Muscle layer of colon (tissue), 2 donors: Measurements from ENCODE around the gene HOTAIR.

Source experiments
- H3K27ac ChIP-seq: one replicate; pipeline ENCODE4 v1.7.0; 2013; ENCODE audit warnings: low read depth, mild to moderate bottlenecking, low read length, moderate library complexity
- H3K27me3 ChIP-seq, 2 donors: one replicate each; pipeline ENCODE4 v1.7.0; 2013; ENCODE audit warnings: low read length in 2 of 2, mild to moderate bottlenecking in 2 of 2; ENCODE audit not compliant: insufficient read depth in 2 of 2, control insufficient read depth in 1 of 2
- H3K36me3 ChIP-seq: one replicate; pipeline ENCODE4 v1.7.0; 2013; ENCODE audit warnings: mild to moderate bottlenecking, low read length; ENCODE audit not compliant: insufficient read depth
- H3K4me1 ChIP-seq: one replicate; pipeline ENCODE4 v1.7.0; 2013; ENCODE audit warnings: mild to moderate bottlenecking, low read length; ENCODE audit not compliant: insufficient read depth
- H3K4me3 ChIP-seq, 2 donors: one replicate each; pipeline ENCODE4 v1.7.0; 2013; ENCODE audit warnings: low read length in 2 of 2, low read depth in 1 of 2, mild to moderate bottlenecking in 1 of 2, moderate library complexity in 1 of 2
- H3K9ac ChIP-seq: one replicate; pipeline ENCODE4 v1.7.0; 2013; ENCODE audit warnings: low read length
- H3K9me3 ChIP-seq: one replicate; pipeline ENCODE4 v1.7.0; 2013; ENCODE audit warnings: mild to moderate bottlenecking, low read length
- donor health status: abdominal sarcoma.
- donor health status: Adenocarcinoma of cecum.

HOTAIR gene

GRCh38 chr12:53981634-53982565 lies 7.1 kb upstream of the HOTAIR start:
- Histone ChIP-seq H3K9ac (no peak overlapping the region), H3K36me3 (no peaks in the 10 kb centered on the region), H3K27ac (no peak overlapping the region), H3K27me3 (peaks cover 56 to 83% of the 10 kb centered on the region in 2 donors), H3K4me1 (peaks cover 17% of the 10 kb centered on the region), H3K4me3 (no peak overlapping the region), H3K9me3 (no peaks in the 10 kb centered on the region)

- no peaks in the 10 kb centered on the region for H3K9me3 ChIP-seq
- H3K36me3 ChIP-seq = no peaks in the 10 kb centered on the region
- no peak overlapping the region for H3K9ac ChIP-seq
- H3K27ac ChIP-seq = no peak overlapping the region
- peaks cover 60 to 83% of the 10 kb centered on the region in 2 donors for H3K27me3 ChIP-seq
- H3K4me1 ChIP-seq = peaks cover 11% of the 10 kb centered on the region
- H3K4me3 ChIP-seq = no peak overlapping the region
Observed at GRCh38 chr12:53980802-53981496, 6.2 kb upstream of the HOTAIR start.

- no peak overlapping the region for H3K9ac ChIP-seq
- no peak overlapping the region for H3K27ac ChIP-seq
- H3K4me1 ChIP-seq = peaks cover 4% of the 10 kb centered on the region
- no peaks in the 10 kb centered on the region for H3K36me3 ChIP-seq
- no peaks in the 10 kb centered on the region for H3K9me3 ChIP-seq
- H3K4me3 ChIP-seq = no peak overlapping the region
- peaks cover 57 to 83% of the 10 kb centered on the region in 2 donors for H3K27me3 ChIP-seq
Observed at GRCh38 chr12:53980104-53980801, 5.5 kb upstream of the HOTAIR start.

GRCh38 chr12:53978477-53979356 lies 4.0 kb upstream of the HOTAIR start:
- Histone ChIP-seq H3K4me3 (no peak overlapping the region), H3K36me3 (no peaks in the 10 kb centered on the region), H3K4me1 (no peaks in the 10 kb centered on the region), H3K9ac (no peak overlapping the region), H3K9me3 (no peaks in the 10 kb centered on the region), H3K27ac (no peak overlapping the region), H3K27me3 (peaks cover 56 to 86% of the 10 kb centered on the region in 2 donors)

GRCh38 chr12:53977596-53978445 lies 3.1 kb upstream of the HOTAIR start:
- H3K27me3 ChIP-seq = peaks cover 56 to 86% of the 10 kb centered on the region in 2 donors
- no peak overlapping the region for H3K9ac ChIP-seq
- H3K4me3 ChIP-seq = no peak overlapping the region
- no peaks in the 10 kb centered on the region for H3K36me3 ChIP-seq
- no peaks in the 10 kb centered on the region for H3K9me3 ChIP-seq
- no peaks in the 10 kb centered on the region for H3K4me1 ChIP-seq
- no peak overlapping the region for H3K27ac ChIP-seq

GRCh38 chr12:53976823-53977595 lies 2.3 kb upstream of the HOTAIR start:
- Histone ChIP-seq H3K36me3 (no peaks in the 10 kb centered on the region), H3K4me3 (no peak overlapping the region), H3K27me3 (peaks cover 63 to 86% of the 10 kb centered on the region in 2 donors), H3K9ac (no peak overlapping the region), H3K9me3 (no peaks in the 10 kb centered on the region), H3K4me1 (no peaks in the 10 kb centered on the region), H3K27ac (no peak overlapping the region)

GRCh38 chr12:53976172-53976822 lies 1.5 kb upstream of the HOTAIR start:
- Histone ChIP-seq H3K4me3 (no peak overlapping the region), H3K27me3 (peaks cover 64 to 86% of the 10 kb centered on the region in 2 donors), H3K27ac (no peak overlapping the region), H3K9ac (no peak overlapping the region), H3K9me3 (no peaks in the 10 kb centered on the region), H3K36me3 (no peaks in the 10 kb centered on the region), H3K4me1 (no peaks in the 10 kb centered on the region)

GRCh38 chr12:53975479-53976152 lies 862 bp upstream of the HOTAIR start:
- Histone ChIP-seq H3K36me3 (no peaks in the 10 kb centered on the region), H3K27me3 (peaks cover 64 to 93% of the 10 kb centered on the region in 2 donors)

GRCh38 chr12:53975064-53975471 lies 314 bp upstream of the HOTAIR start:
- Histone ChIP-seq H3K36me3 (no peaks in the 10 kb centered on the region), H3K9me3 (no peaks in the 10 kb centered on the region), H3K4me3 (peak overlapping the region; percentile 32 to 35), H3K27me3 (peaks cover 62 to 95% of the 10 kb centered on the region in 2 donors), H3K27ac (no peak overlapping the region), H3K4me1 (no peaks in the 10 kb centered on the region), H3K9ac (no peak overlapping the region)

More at GRCh38 chr12:53975479-53976152, 862 bp upstream of the HOTAIR start:
- Histone ChIP-seq H3K27ac (no peak overlapping the region), H3K4me1 (no peaks in the 10 kb centered on the region), H3K4me3 (peak overlapping the region in 1 of 2 donors; percentile 35), H3K9me3 (no peaks in the 10 kb centered on the region), H3K9ac (no peak overlapping the region)
